Thyroid gland (tissue), 4 donors: ENCODE results near the gene ANKHD1. TPM values are rescaled to one million over a fixed set of nuclear protein-coding genes. Genes with fewer than 3 reads are reported as not detected.

Source experiments
- DNase-seq, 2 donors: peaks; one replicate each; pipeline ENCODE4 v3.0.0-alpha.2; 2019
- H3K27ac ChIP-seq, 3 donors: fragments of 200-600 bp; sonication (generic); 1 replicate in 2 of 3; 2 replicates in 1 of 3; pipeline ENCODE4 v1.5.1; 2016 to 2019; ENCODE audit warnings: mild to moderate bottlenecking in 1 of 3, moderate library complexity in 1 of 3
- H3K27me3 ChIP-seq: fragments of 200-600 bp; sonication (generic); one replicate; pipeline ENCODE4 v1.5.1; 2019
- H3K36me3 ChIP-seq, 2 donors: fragments of 200-600 bp; sonication (generic); one replicate each; pipeline ENCODE4 v1.5.1; 2016 to 2019
- H3K4me1 ChIP-seq, 2 donors: fragments of 200-600 bp; sonication (generic); one replicate each; pipeline ENCODE4 v1.5.1; 2017 to 2019
- H3K4me3 ChIP-seq, 3 donors: fragments of 200-600 bp; sonication (generic); replicated peaks in 1 of 3; 1 replicate in 2 of 3; 2 replicates in 1 of 3; pipeline ENCODE4 v1.5.1; 2016; ENCODE audit warnings: mild to moderate bottlenecking in 1 of 3
- H3K9me3 ChIP-seq: fragments of 200-600 bp; sonication (generic); one replicate; pipeline ENCODE4 v1.5.1; 2017
- POLR2A ChIP-seq, 2 donors: fragments of 450-650 bp; IDR thresholded peaks; one replicate each; pipeline ENCODE4 v1.6.1; 2017; ENCODE audit warnings: antibody characterized with exemption in 2 of 2, mild to moderate bottlenecking in 2 of 2, moderate library complexity in 1 of 2
- WGBS, 2 donors: methylation state at CpG; one replicate each; pipeline ENCODE4 v1.1.5; 2017; 5-methylcytosine and 5-hydroxymethylcytosine counted together
- intact Hi-C: fragments of 100-400 bp; cut with DNase I; formaldehyde crosslinking; loops from one replicate; pipeline ENCODE4 v1.15.1; 2023
- total RNA-seq, 4 donors: library from RNA; depleted of rRNA; stranded (reverse); fragments of >200 nt; gene quantifications; one replicate each; pipeline ENCODE4 v1.2.3, GENCODE V29; 2016
- TF ChIP-seq, protein P1 (sequence below), 6 experiments: fragments of 200-600 bp in 3 of 6; fragments of 450-650 bp in 3 of 6; sonication (generic) in 3 of 6; IDR thresholded peaks; one replicate each; pipeline ENCODE4 v1.5.1; 2016 to 2019; ENCODE audit warnings: antibody characterized with exemption in 6 of 6, mild to moderate bottlenecking in 2 of 6, inconsistent platforms in 1 of 6, moderate library complexity in 1 of 6

Gene ANKHD1
- total RNA-seq, 4 donors from 2014 or later: 148 to 247 (median 163) TPM

DNA sequence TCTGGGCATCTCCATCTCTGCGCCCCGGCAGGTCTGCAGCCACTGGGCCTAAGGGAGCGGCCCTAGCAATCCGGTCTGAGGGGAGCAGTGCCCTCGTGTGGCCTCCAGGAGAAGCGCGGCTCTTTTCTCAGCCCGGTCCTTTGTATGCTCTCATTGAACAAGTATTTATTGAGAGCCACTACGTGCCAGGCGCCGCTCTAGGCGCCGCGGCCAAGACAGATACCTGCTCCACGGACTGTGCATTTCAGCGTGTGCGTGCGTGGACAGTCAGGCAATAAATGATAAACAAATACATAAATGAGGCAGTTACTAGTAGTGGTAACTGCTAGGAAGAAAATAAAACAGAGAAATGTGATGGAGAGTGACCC is 43.9 kb upstream of the ANKHD1 start:
- Histone ChIP-seq H3K27ac (no peak overlapping the region), H3K27me3 (no peaks in the 10 kb centered on the region), H3K36me3 (no peaks in the 10 kb centered on the region), H3K4me1 (peaks cover 0 to 10% of the 10 kb centered on the region in 2 donors), H3K4me3 (no peak overlapping the region), H3K9me3 (no peaks in the 10 kb centered on the region)
- 1% methylated on average over 18 of the region's 18 CpGs for WGBS, 2 donors
- TF ChIP-seq, protein P1, sequence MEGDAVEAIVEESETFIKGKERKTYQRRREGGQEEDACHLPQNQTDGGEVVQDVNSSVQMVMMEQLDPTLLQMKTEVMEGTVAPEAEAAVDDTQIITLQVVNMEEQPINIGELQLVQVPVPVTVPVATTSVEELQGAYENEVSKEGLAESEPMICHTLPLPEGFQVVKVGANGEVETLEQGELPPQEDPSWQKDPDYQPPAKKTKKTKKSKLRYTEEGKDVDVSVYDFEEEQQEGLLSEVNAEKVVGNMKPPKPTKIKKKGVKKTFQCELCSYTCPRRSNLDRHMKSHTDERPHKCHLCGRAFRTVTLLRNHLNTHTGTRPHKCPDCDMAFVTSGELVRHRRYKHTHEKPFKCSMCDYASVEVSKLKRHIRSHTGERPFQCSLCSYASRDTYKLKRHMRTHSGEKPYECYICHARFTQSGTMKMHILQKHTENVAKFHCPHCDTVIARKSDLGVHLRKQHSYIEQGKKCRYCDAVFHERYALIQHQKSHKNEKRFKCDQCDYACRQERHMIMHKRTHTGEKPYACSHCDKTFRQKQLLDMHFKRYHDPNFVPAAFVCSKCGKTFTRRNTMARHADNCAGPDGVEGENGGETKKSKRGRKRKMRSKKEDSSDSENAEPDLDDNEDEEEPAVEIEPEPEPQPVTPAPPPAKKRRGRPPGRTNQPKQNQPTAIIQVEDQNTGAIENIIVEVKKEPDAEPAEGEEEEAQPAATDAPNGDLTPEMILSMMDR (IDR thresholded peaks at IDR 0.05): peak; percentile 77 to 95 (median 86)
- no peak for TF ChIP-seq POLR2A (IDR thresholded peaks at IDR 0.05)
- peak; percentile 82 to 85 for DNase-seq
- intact Hi-C loops: loop anchor here (10.0 kb wide), 2 partner anchors 193 to 283 kb away; no protein-coding TSS in a partner anchor

DNA sequence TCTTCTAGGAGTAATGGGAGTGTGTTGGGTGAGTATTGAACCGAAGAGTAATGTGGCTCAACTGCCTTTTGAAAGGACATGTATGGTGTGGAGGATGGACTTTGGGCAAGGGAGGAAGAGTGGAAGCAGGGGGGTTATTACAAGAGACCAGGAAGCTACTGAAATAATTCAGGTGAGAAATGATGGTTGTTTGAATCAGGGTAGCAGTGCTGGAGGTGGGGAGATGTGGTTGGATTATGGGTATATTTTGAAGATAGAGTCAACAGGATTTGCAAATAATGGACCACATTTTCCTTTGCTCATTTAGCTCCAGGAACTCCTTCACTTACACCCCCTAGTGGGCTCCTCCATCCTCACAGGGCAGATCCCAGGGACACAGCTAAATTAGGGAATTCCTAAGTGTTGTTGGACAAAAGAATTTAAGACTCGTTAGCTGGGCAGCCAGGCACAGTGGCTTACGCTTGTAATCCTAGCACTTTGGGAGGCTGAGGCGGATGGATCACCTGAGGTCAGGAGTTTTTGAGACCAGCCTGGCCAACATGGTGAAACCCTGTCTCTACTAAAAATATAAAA is 42.8 kb upstream of the ANKHD1 start:
- WGBS, 2 donors: 60 to 72% methylated on average over 4 of the region's 4 CpGs
- Histone ChIP-seq H3K4me3 (no peak overlapping the region), H3K27me3 (no peaks in the 10 kb centered on the region), H3K4me1 (peaks cover 0 to 10% of the 10 kb centered on the region in 2 donors), H3K27ac (no peak overlapping the region), H3K36me3 (no peaks in the 10 kb centered on the region), H3K9me3 (no peaks in the 10 kb centered on the region)
- no peak for DNase-seq
- intact Hi-C loops: loop anchor here (10.0 kb wide), 2 partner anchors 194 to 284 kb away; no protein-coding TSS in a partner anchor
- no peak for TF ChIP-seq POLR2A (IDR thresholded peaks at IDR 0.05)
- TF ChIP-seq, protein P1 (IDR thresholded peaks at IDR 0.05): peak in 2 of 6 experiments; percentile 6 to 23

DNA sequence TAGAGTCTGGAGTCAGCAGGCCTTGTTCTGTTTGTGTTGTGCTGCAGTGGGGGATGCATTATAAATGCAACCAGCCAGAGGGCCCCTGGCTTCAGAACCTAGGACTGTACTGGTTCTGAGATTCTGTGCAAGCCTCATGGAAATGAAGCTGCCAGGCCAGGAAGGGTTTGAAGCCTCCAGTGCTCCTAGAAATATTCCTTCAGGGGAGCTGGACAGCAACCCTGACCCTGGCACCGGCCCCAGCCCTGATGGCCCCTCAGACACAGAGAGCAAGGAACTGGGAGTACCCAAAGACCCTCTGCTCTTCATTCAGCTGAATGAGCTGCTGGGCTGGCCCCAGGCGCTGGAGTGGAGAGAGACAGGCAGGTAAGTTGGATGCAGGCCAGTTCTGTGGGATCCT is 41.5 kb upstream of the ANKHD1 start, which contains the start of gene SLC4A9:
Gene SLC4A9, plus strand, starts transcription at position 94 of the 400 bp plus-strand sequence. Its CDS starts 43 bp downstream, at position 137.
- Histone ChIP-seq H3K36me3 (no peaks in the 10 kb centered on the region), H3K9me3 (no peaks in the 10 kb centered on the region), H3K27ac (no peak within 1 kb of the TSS), H3K4me3 (no peak within 1 kb of the TSS), H3K27me3 (no peaks in the 10 kb centered on the region), H3K4me1 (peaks cover 0 to 10% of the 10 kb centered on the region in 2 donors)
- TF ChIP-seq POLR2A (IDR thresholded peaks at IDR 0.05): no peak
- TF ChIP-seq, protein P1 (IDR thresholded peaks at IDR 0.05): no peak
- no peak for DNase-seq
- 67% methylated on average over 2 of the region's 2 CpGs; no CpG with 5 or more reads in 1 of the 2 donors for WGBS, 2 donors
- intact Hi-C loops: no loop called here

DNA sequence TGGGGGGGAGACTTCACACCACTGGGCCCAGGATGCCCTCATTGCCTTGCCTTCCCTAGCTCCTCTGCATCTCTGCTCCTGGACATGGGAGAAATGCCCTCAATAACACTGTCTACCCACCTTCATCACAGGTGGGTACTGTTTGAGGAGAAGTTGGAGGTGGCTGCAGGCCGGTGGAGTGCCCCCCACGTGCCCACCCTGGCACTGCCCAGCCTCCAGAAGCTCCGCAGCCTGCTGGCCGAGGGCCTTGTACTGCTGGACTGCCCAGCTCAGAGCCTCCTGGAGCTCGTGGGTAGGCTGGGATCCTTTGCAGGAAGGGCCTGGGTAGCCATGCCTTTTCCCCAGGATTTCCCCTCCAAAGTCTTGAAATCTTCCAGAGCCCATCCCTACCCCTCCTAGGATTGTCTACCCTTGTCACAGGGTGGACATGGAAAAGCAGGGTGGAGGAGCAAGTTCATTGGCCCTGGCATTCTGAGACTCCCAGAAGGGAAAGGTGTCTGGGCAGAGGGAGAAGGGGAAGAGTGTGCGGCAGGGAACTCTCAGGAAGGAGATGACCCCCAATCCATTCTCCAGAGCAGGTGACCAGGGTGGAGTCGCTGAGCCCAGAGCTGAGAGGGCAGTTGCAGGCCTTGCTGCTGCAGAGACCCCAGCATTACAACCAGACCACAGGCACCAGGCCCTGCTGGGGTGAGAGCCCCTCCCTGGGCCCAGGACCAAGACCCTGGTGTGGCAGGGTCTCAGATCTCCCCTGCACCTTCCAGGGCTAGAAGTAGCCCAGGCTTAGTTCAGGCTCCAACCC is 40.8 kb upstream of the ANKHD1 start:
- no peaks in the 10 kb centered on the region for H3K27me3 ChIP-seq
- peaks cover 0 to 10% of the 10 kb centered on the region in 2 donors for H3K4me1 ChIP-seq
- WGBS, 2 donors: 85 to 86% methylated on average over 7 of the region's 7 CpGs
- no peaks in the 10 kb centered on the region for H3K36me3 ChIP-seq
- H3K4me3 ChIP-seq: no peak overlapping the region
- no peaks in the 10 kb centered on the region for H3K9me3 ChIP-seq
- no peak overlapping the region for H3K27ac ChIP-seq
- DNase-seq: no peak
- no peak for TF ChIP-seq POLR2A (IDR thresholded peaks at IDR 0.05)
- TF ChIP-seq, protein P1 (IDR thresholded peaks at IDR 0.05): no peak
- intact Hi-C loops: no loop called here

DNA sequence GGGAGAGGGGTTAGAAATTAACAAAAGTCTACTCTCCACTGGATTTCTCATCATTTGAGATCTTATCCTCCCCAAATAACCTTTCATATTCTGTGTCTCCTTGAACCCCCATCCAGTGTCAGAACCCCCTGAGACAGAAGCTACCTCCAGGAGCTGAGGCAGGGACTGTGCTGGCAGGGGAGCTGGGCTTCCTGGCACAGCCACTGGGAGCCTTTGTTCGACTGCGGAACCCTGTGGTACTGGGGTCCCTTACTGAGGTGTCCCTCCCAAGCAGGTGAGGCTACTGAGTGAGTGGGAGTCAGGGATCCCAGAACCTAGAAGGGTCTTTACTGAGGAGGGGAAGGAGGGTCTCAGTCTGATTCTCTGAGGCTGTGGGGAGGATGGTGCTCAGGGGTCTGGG is 39.7 kb upstream of the ANKHD1 start:
- intact Hi-C loops: no loop called here
- no peak for TF ChIP-seq POLR2A (IDR thresholded peaks at IDR 0.05)
- TF ChIP-seq, protein P1 (IDR thresholded peaks at IDR 0.05): no peak
- Histone ChIP-seq H3K4me3 (no peak overlapping the region), H3K27ac (no peak overlapping the region), H3K27me3 (no peaks in the 10 kb centered on the region), H3K36me3 (no peaks in the 10 kb centered on the region), H3K9me3 (no peaks in the 10 kb centered on the region), H3K4me1 (peaks cover 0 to 10% of the 10 kb centered on the region in 2 donors)
- WGBS, 2 donors: 86 to 100% methylated on average over 2 of the region's 2 CpGs
- no peak for DNase-seq
